HepG2 (cell line): ENCODE results near the gene FAM171A2. TPM values are rescaled to one million over a fixed set of nuclear protein-coding genes. Genes with fewer than 3 reads are reported as not detected.
A peak's percentile ranks its signal among the peaks of the same experiment; 100 is the strongest.

Experiments used
- CENPT ChIP-seq: sonication (generic); formaldehyde crosslinking; IDR thresholded peaks from 2 replicates; pipeline ENCODE4 v1.8.0; 2022; ENCODE audit warnings: low read depth, mild to moderate bottlenecking, moderate library complexity, missing genetic modification reagents
- FOXP1 ChIP-seq, 2 experiments: fragments of 450-650 bp in 1 of 2; IDR thresholded peaks; 2 replicates each; pipeline ENCODE4 v1.6.1; 2017 to 2018; ENCODE audit warnings: antibody characterized with exemption in 1 of 2
- HIC2 ChIP-seq: sonication (generic); formaldehyde crosslinking; IDR thresholded peaks from 2 replicates; pipeline ENCODE4 v1.9.0; 2022; ENCODE audit warnings: low read depth, missing genetic modification reagents
- KDM1A ChIP-seq: IDR thresholded peaks from 2 replicates; pipeline ENCODE4 v1.6.1; 2016; ENCODE audit warnings: missing compliant biosample characterization
- KMT2B ChIP-seq: IDR thresholded peaks from 2 replicates; pipeline ENCODE4 v1.6.1; 2016; ENCODE audit warnings: missing genetic modification reagents, missing compliant biosample characterization
- MTA1 ChIP-seq: sonication (generic); formaldehyde crosslinking; IDR thresholded peaks from 2 replicates; pipeline ENCODE4 v1.4.0; 2020; ENCODE audit warnings: missing genetic modification reagents, mild to moderate bottlenecking, borderline replicate concordance
- MXI1 ChIP-seq: IDR thresholded peaks from 3 replicates; pipeline ENCODE4 v1.6.1; 2012; ENCODE audit warnings: low read depth, low read length, inconsistent platforms, borderline replicate concordance
- RELA ChIP-seq: sonication (generic); formaldehyde crosslinking; IDR thresholded peaks from 2 replicates; pipeline ENCODE4 v1.4.0; 2020; ENCODE audit warnings: missing genetic modification reagents
- SP1 ChIP-seq, 2 experiments: fragments of 450-650 bp in 1 of 2; sonication (generic) in 1 of 2; formaldehyde crosslinking in 1 of 2; IDR thresholded peaks; 2 replicates each; pipeline versions ENCODE4 v1.4.0 to v1.6.1; 2016 to 2020; ENCODE audit warnings: missing genetic modification reagents in 1 of 2
- TBL1XR1 ChIP-seq: fragments of 150-350 bp; IDR thresholded peaks from 2 replicates; pipeline ENCODE4 v1.6.1; 2014; ENCODE audit warnings: borderline replicate concordance, low read length; ENCODE audit not compliant: partially characterized antibody
- XRCC5 ChIP-seq: fragments of 200-400 bp; formaldehyde crosslinking; optimal IDR thresholded peaks from 2 replicates; pipeline ENCODE3; 2017; ENCODE audit warnings: mild to moderate bottlenecking, low read length
- ZBTB34 ChIP-seq: sonication (generic); formaldehyde crosslinking; IDR thresholded peaks from 2 replicates; pipeline ENCODE4 v1.8.0; 2022; ENCODE audit warnings: mild to moderate bottlenecking, missing genetic modification reagents
- ZFX ChIP-seq: sonication (generic); formaldehyde crosslinking; IDR thresholded peaks from 2 replicates; pipeline ENCODE4 v1.4.0; 2020; ENCODE audit warnings: mild to moderate bottlenecking, low read depth, missing genetic modification reagents, moderate library complexity
- ZFY ChIP-seq: sonication (generic); formaldehyde crosslinking; IDR thresholded peaks from 2 replicates; pipeline ENCODE4 v1.4.0; 2020; ENCODE audit warnings: missing genetic modification reagents
- ZNF136 ChIP-seq: sonication (generic); formaldehyde crosslinking; IDR thresholded peaks from 2 replicates; pipeline ENCODE4 v1.8.1; 2022; ENCODE audit warnings: low read depth, mild to moderate bottlenecking, moderate library complexity, missing genetic modification reagents
- ZNF207 ChIP-seq: fragments of 450-650 bp; IDR thresholded peaks from 2 replicates; pipeline ENCODE4 v1.6.1; 2016; ENCODE audit warnings: antibody characterized with exemption, borderline replicate concordance
- ZNF275 ChIP-seq: sonication (generic); formaldehyde crosslinking; IDR thresholded peaks from 2 replicates; pipeline ENCODE4 v1.8.0; 2022; ENCODE audit warnings: missing genetic modification reagents, mild to moderate bottlenecking, inconsistent platforms, borderline replicate concordance
- ZNF616 ChIP-seq: sonication (generic); formaldehyde crosslinking; IDR thresholded peaks from 2 replicates; pipeline ENCODE4 v1.5.0; 2020; ENCODE audit warnings: low read depth, mild to moderate bottlenecking, missing genetic modification reagents
- ZNF670 ChIP-seq: sonication (generic); formaldehyde crosslinking; IDR thresholded peaks from 2 replicates; pipeline ENCODE4 v1.8.0; 2022; ENCODE audit warnings: mild to moderate bottlenecking, missing genetic modification reagents, borderline replicate concordance
- ZNF782 ChIP-seq: sonication (generic); formaldehyde crosslinking; IDR thresholded peaks from 2 replicates; pipeline ENCODE4 v1.4.0; 2020; ENCODE audit warnings: missing genetic modification reagents, mild to moderate bottlenecking, borderline replicate concordance
- ZSCAN25 ChIP-seq: sonication (generic); formaldehyde crosslinking; IDR thresholded peaks from 2 replicates; pipeline ENCODE4 v1.8.0; 2022; ENCODE audit warnings: mild to moderate bottlenecking, missing genetic modification reagents
- polyA plus RNA-seq, 8 experiments: library from polyadenylated mRNA; depleted of rRNA in 3 of 8; stranded (reverse) in 7 of 8; unstranded in 1 of 8; fragments of >200 nt; fragmentation: Illumina TruSeq in 4 of 8; extraction: Trizol in 4 of 8; gene quantifications; 2 replicates each; pipeline versions ENCODE4 v1.2.1 to v1.2.3, GENCODE V29; 2011 to 2016; ENCODE audit warnings: low read depth in 4 of 8, missing spikeins in 1 of 8, mixed read lengths in 1 of 8; ENCODE audit not compliant: insufficient read depth in 1 of 8
- total RNA-seq, 5 experiments: library from RNA; depleted of rRNA; stranded (reverse); fragments of >200 nt; fragmentation: Illumina TruSeq; extraction: Trizol; gene quantifications; 2 replicates each; pipeline ENCODE4 v1.2.3, GENCODE V29; 2016; ENCODE audit warnings: low read depth in 1 of 5
- TF ChIP-seq, protein P1 (sequence below): sonication (generic); formaldehyde crosslinking; conservative IDR thresholded peaks from 2 replicates; pipeline ENCODE4 v1.8.0; 2022; ENCODE audit warnings: low read depth, missing genetic modification reagents
- TF ChIP-seq, protein P2 (sequence below): sonication (generic); formaldehyde crosslinking; IDR thresholded peaks from 2 replicates; pipeline ENCODE4 v1.4.0; 2020; ENCODE audit warnings: missing genetic modification reagents, mild to moderate bottlenecking, borderline replicate concordance

Gene FAM171A2
- total and polyA plus RNA-seq, 2 of the 13 experiments (the other 11 are each of a cell fraction or from before 2014, with no cell fraction given), result 1.8 to 3.6 TPM

DNA sequence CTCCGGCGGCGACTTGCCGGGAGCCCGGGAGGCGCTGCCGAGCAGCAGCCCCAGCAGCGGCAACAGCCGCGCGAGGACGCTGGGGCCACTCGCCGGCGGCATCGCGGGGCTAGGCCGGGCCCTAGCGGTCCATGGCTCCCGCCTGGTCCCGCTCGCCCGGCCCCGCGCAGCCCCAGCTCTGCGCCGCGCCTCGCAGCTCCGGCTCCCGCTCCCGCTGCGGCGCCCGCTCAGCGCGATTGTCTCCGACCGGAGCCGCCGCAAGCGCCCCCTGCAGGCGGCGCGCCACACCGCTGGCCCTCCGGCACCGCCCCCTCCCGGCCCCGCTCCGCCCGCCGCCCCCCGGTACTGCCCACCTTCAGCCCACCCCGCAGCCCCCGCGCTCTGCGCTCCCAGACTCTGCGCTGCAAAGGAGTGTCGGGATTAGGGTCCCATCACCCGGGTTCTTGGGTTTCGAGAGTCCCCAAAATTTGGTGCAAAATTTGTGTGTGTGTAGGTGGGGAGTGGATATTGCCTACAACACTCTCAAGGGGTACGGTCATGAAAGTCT is at the start of gene FAM171A2 (continued):
- TF ChIP-seq, protein P1, sequence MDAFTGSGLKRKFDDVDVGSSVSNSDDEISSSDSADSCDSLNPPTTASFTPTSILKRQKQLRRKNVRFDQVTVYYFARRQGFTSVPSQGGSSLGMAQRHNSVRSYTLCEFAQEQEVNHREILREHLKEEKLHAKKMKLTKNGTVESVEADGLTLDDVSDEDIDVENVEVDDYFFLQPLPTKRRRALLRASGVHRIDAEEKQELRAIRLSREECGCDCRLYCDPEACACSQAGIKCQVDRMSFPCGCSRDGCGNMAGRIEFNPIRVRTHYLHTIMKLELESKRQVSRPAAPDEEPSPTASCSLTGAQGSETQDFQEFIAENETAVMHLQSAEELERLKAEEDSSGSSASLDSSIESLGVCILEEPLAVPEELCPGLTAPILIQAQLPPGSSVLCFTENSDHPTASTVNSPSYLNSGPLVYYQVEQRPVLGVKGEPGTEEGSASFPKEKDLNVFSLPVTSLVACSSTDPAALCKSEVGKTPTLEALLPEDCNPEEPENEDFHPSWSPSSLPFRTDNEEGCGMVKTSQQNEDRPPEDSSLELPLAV, result no peak
- TF ChIP-seq ZNF616 (CRISPR knock-in tag) (peak; percentile 71; the same call in 1 of the 2 replicates), ZFY (CRISPR knock-in tag) (peak; percentile 67), TBL1XR1 (no peak), MTA1 (CRISPR knock-in tag) (no peak), ZSCAN25 (CRISPR knock-in tag) (0 out of 2 replicates have a peak, but pooled peaks have one; percentile 51), ZNF782 (CRISPR knock-in tag) (no peak), FOXP1 (IDR thresholded peaks at IDR 0.05) (no peak), FOXP1 (CRISPR knock-in tag; IDR thresholded peaks at IDR 0.05) (no peak), HIC2 (no peak), XRCC5 (peak; percentile 34), MXI1 (peak; percentile 12; the same call in 1 of the 3 replicates), ZFX (CRISPR knock-in tag) (no peak), ZNF207 (no peak), KDM1A (CRISPR knock-in tag) (no peak), CENPT (CRISPR knock-in tag) (0 out of 2 replicates have a peak, but pooled peaks have one; percentile 46), SP1 (IDR thresholded peaks at IDR 0.05) (no peak), SP1 (CRISPR knock-in tag; IDR thresholded peaks at IDR 0.05) (0 out of 2 replicates have a peak, but pooled peaks have one; percentile 40), KMT2B (CRISPR knock-in tag) (no peak), RELA (no peak), ZNF670 (CRISPR knock-in tag) (no peak), ZNF275 (no peak), ZNF136 (no peak), ZBTB34 (no peak)
- TF ChIP-seq, protein P2, sequence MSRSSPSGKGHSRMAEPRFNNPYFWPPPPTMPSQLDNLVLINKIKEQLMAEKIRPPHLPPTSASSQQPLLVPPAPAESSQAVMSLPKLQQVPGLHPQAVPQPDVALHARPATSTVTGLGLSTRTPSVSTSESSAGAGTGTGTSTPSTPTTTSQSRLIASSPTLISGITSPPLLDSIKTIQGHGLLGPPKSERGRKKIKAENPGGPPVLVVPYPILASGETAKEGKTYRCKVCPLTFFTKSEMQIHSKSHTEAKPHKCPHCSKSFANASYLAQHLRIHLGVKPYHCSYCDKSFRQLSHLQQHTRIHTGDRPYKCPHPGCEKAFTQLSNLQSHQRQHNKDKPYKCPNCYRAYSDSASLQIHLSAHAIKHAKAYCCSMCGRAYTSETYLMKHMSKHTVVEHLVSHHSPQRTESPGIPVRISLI (CRISPR knock-in tag), result no peak
